ENCODE data around the gene GADD45B.

DNA sequence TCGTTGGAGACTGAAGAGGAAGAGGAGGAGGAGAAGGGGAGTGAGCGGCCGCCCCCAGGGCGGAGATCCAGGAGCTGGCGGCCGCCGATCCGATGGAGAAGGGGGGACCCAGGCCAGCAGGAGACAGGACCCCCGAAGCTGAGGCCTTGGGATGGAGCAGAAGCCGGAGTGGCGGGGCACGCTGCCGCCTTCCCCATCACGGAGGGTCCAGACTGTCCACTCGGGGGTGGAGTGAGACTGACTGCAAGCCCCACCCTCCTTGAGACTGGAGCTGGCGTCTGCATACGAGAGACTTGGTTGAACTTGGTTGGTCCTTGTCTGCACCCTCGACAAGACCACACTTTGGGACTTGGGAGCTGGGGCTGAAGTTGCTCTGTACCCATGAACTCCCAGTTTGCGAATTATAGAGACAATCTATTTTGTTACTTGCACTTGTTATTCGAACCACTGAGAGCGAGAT lies 1.8 kb downstream of the GADD45B start:
- no peak for TF ChIP-seq CTCF (IDR thresholded peaks at IDR 0.05; ENCODE audit: low read depth, low read length)
- TF ChIP-seq EZH2phosphoT487 (IDR thresholded peaks at IDR 0.05; ENCODE audit: low read depth), result no peak
